A673 (cell line): Measurements from ENCODE around the gene NEMP1. TPM values are rescaled to one million over a fixed set of nuclear protein-coding genes. Genes with fewer than 3 reads are reported as not detected.

Experiments
- BruUV-seq: library from RNA; stranded (reverse); fragments of 400-500 nt; replicated peaks from 2 replicates; lab custom pipeline; 2021; lab: Mats Ljungman, UMichigan
- CTCF ChIA-PET: fragments of 300-600 bp; sonication (Branson Sonifier 250); formaldehyde crosslinking; loops from one replicate; lab custom pipeline; 2022; ENCODE audit warnings: antibody characterized with exemption; lab: Charles Lee
- POLR2A ChIA-PET: fragments of 300-600 bp; sonication (Branson Sonifier 250); formaldehyde crosslinking; loops from one replicate; lab custom pipeline; 2022; ENCODE audit warnings: antibody characterized with exemption; ENCODE audit not compliant: low non-redundant PET; lab: Charles Lee
- DNase-seq: peaks from one replicate; pipeline ENCODE4 v3.0.0-alpha.2; 2015; ENCODE audit warnings: low spot score
- H3K27ac ChIP-seq: fragments of 200-600 bp; sonication (generic); 2 replicates; pipeline ENCODE4 v1.5.1; 2016; ENCODE audit warnings: mixed run types, low read depth, mild to moderate bottlenecking, mixed read lengths, antibody characterized with exemption, low read length; ENCODE audit not compliant: poor library complexity, severe bottlenecking
- H3K27me3 ChIP-seq: fragments of 200-600 bp; sonication (generic); replicated peaks from 2 replicates; pipeline ENCODE4 v1.6.1; 2017; ENCODE audit warnings: mixed run types, low read depth, mild to moderate bottlenecking, mixed read lengths, antibody characterized with exemption, low read length; ENCODE audit not compliant: insufficient read depth, poor library complexity
- H3K36me3 ChIP-seq: fragments of 200-600 bp; sonication (generic); 2 replicates; pipeline ENCODE4 v1.6.1; 2016; ENCODE audit warnings: mixed run types, mild to moderate bottlenecking, mixed read lengths, antibody characterized with exemption, low read length; ENCODE audit not compliant: insufficient read depth, poor library complexity, severe bottlenecking
- H3K4me1 ChIP-seq: fragments of 200-600 bp; sonication (generic); 2 replicates; pipeline ENCODE4 v1.6.1; 2017; ENCODE audit warnings: mixed run types, mild to moderate bottlenecking, mixed read lengths, antibody characterized with exemption, low read length; ENCODE audit not compliant: insufficient read depth, poor library complexity, severe bottlenecking
- H3K4me3 ChIP-seq: fragments of 200-600 bp; sonication (generic); 2 replicates; pipeline ENCODE4 v1.5.1; 2016; ENCODE audit warnings: low read depth, mixed run types, mild to moderate bottlenecking, mixed read lengths, low read length; ENCODE audit not compliant: poor library complexity, severe bottlenecking
- H3K9me3 ChIP-seq: fragments of 200-600 bp; sonication (generic); 2 replicates; pipeline ENCODE4 v1.6.1; 2016; ENCODE audit warnings: mixed run types, low read depth, mild to moderate bottlenecking, mixed read lengths, antibody characterized with exemption, low read length; ENCODE audit not compliant: poor library complexity, severe bottlenecking
- CTCF ChIP-seq: fragments of 300-800, 200-600 bp; sonication (generic); conservative IDR thresholded peaks from 2 replicates; pipeline ENCODE4 v1.5.1; 2017; ENCODE audit warnings: low read depth, mild to moderate bottlenecking, antibody characterized with exemption, low read length, moderate library complexity, mixed read lengths
- EZH2 ChIP-seq: fragments of 200-600 bp; sonication (generic); IDR thresholded peaks from 2 replicates; pipeline ENCODE4 v1.6.1; 2017; ENCODE audit warnings: borderline replicate concordance, low read depth, mild to moderate bottlenecking, mixed read lengths, antibody characterized with exemption, low read length; ENCODE audit not compliant: poor library complexity, severe bottlenecking
- intact Hi-C: fragments of 100-400 bp; cut with micrococcal nuclease; formaldehyde crosslinking; loops from one replicate; pipeline ENCODE4 v1.10.0; 2022; ENCODE audit not compliant: unreplicated experiment
- total RNA-seq: library from RNA; stranded (reverse); gene quantifications from 2 replicates; pipeline ENCODE4 v1.2.3, GENCODE V29; 2021

NEMP1 gene
- total RNA-seq, 1 experiment from 2014 or later: 68.6 TPM

GRCh38 chr12:57106021-57106708 lies 27.6 kb upstream of the NEMP1 start:
- ChIA-PET POLR2A (no interaction called here), CTCF (no interaction called here)
- peaks cover 32% of the 10 kb centered on the region for H3K36me3 ChIP-seq
- no peaks in the 10 kb centered on the region for H3K9me3 ChIP-seq
- DNase-seq: no peak
- BruUV-seq: no TSS peak
- no peaks in the 10 kb centered on the region for H3K27me3 ChIP-seq
- H3K4me3 ChIP-seq: no peak overlapping the region
- no peak overlapping the region for H3K27ac ChIP-seq
- TF ChIP-seq EZH2: no peak
- TF ChIP-seq CTCF: no peak
- intact Hi-C loops: no loop called here
- H3K4me1 ChIP-seq: peaks cover 14% of the 10 kb centered on the region

- intact Hi-C loops: no loop called here
- no peak overlapping the region for H3K27ac ChIP-seq
- ChIA-PET CTCF (interaction anchor here (0.6 kb wide), 1 partner anchor 15 kb away, joined by 3 read pairs; no protein-coding TSS in a partner anchor), POLR2A (no interaction called here)
- peaks cover 10% of the 10 kb centered on the region for H3K4me1 ChIP-seq
- H3K9me3 ChIP-seq: no peaks in the 10 kb centered on the region
- BruUV-seq: no TSS peak
- peaks cover 34% of the 10 kb centered on the region for H3K36me3 ChIP-seq
- H3K4me3 ChIP-seq: no peak overlapping the region
- TF ChIP-seq EZH2 (no peak), CTCF (no peak)
- no peaks in the 10 kb centered on the region for H3K27me3 ChIP-seq
- no peak for DNase-seq
These were observed 26.6 kb upstream of the NEMP1 start for GRCh38 chr12:57105011-57105753.

- TF ChIP-seq EZH2: no peak
- no peak for TF ChIP-seq CTCF
- intact Hi-C loops: no loop called here
- DNase-seq: no peak
- H3K27me3 ChIP-seq: no peaks in the 10 kb centered on the region
- H3K27ac ChIP-seq: no peak overlapping the region
- H3K4me1 ChIP-seq: peaks cover 2% of the 10 kb centered on the region
- H3K9me3 ChIP-seq: no peaks in the 10 kb centered on the region
- H3K4me3 ChIP-seq: no peak overlapping the region
- peaks cover 41% of the 10 kb centered on the region for H3K36me3 ChIP-seq
- no TSS peak for BruUV-seq
- ChIA-PET CTCF (interaction anchor here (0.6 kb wide), 1 partner anchor 14 kb away, joined by 3 read pairs; no protein-coding TSS in a partner anchor), POLR2A (no interaction called here)
These were observed 25.8 kb upstream of the NEMP1 start for GRCh38 chr12:57104292-57104910.
